GM23338 (cell line): ENCODE data around the gene ADAMTS19. TPM values are rescaled to one million over a fixed set of nuclear protein-coding genes. Genes with fewer than 3 reads are reported as not detected.

Experiments used
- ATAC-seq: fragments of 200-7000 bp; cut with Tn5 transposase; 3 replicates; pipeline ENCODE4 v1.9.1; 2020
- DNase-seq: peaks from one replicate; pipeline ENCODE4 v3.0.0-alpha.2; 2015; ENCODE audit warnings: low spot score
- H2AFZ ChIP-seq: fragments of 200-600 bp; sonication (generic); 2 replicates; pipeline ENCODE4 v1.8.0; 2016; ENCODE audit warnings: antibody characterized with exemption, mild to moderate bottlenecking, moderate library complexity
- H3F3A ChIP-seq: fragments of 200-600 bp; sonication (generic); replicated peaks from 2 replicates; pipeline ENCODE4 v1.8.0; 2017; ENCODE audit warnings: antibody characterized with exemption, mixed run types, low read depth
- H3K27ac ChIP-seq: fragments of 200-600 bp; sonication (generic); 2 replicates; pipeline ENCODE4 v1.6.1; 2016; ENCODE audit warnings: low read depth
- H3K27me3 ChIP-seq: fragments of 200-600 bp; sonication (generic); 2 replicates; pipeline ENCODE4 v1.8.0; 2016; ENCODE audit warnings: mild to moderate bottlenecking, mixed run types, moderate library complexity; ENCODE audit not compliant: insufficient read depth
- H3K36me3 ChIP-seq: fragments of 200-600 bp; sonication (generic); 2 replicates; pipeline ENCODE4 v1.8.0; 2016; ENCODE audit warnings: mild to moderate bottlenecking; ENCODE audit not compliant: insufficient read depth
- H3K4me1 ChIP-seq: fragments of 200-600 bp; sonication (generic); 2 replicates; pipeline ENCODE4 v1.8.0; 2016; ENCODE audit warnings: mild to moderate bottlenecking, moderate library complexity; ENCODE audit not compliant: insufficient read depth
- H3K4me2 ChIP-seq: fragments of 200-600 bp; sonication (generic); 2 replicates; pipeline ENCODE4 v1.7.1; 2017; ENCODE audit warnings: mixed run types
- H3K4me3 ChIP-seq: fragments of 200-600 bp; sonication (generic); 2 replicates; pipeline ENCODE4 v1.6.1; 2016; ENCODE audit warnings: mixed run types
- H3K79me2 ChIP-seq: fragments of 200-600 bp; sonication (generic); replicated peaks from 2 replicates; pipeline ENCODE4 v1.8.0; 2017; ENCODE audit warnings: mild to moderate bottlenecking; ENCODE audit not compliant: insufficient read depth
- H3K9me2 ChIP-seq: fragments of 200-600 bp; sonication (generic); 2 replicates; pipeline ENCODE4 v1.8.0; 2017; ENCODE audit not compliant: insufficient read depth
- H4K20me1 ChIP-seq: fragments of 200-600 bp; sonication (generic); replicated peaks from 2 replicates; pipeline ENCODE4 v1.8.0; 2017; ENCODE audit warnings: mild to moderate bottlenecking; ENCODE audit not compliant: insufficient read depth
- H3K27ac Mint-ChIP-seq: 2 replicates; pipeline ENCODE4 v1.8.0; 2020; ENCODE audit warnings: inconsistent platforms, mild to moderate bottlenecking, moderate library complexity, mixed read lengths
- H3K27me3 Mint-ChIP-seq: 3 replicates; pipeline ENCODE4 v1.8.0; 2022; ENCODE audit warnings: low read depth, mild to moderate bottlenecking, moderate library complexity, mixed read lengths, inconsistent platforms; ENCODE audit not compliant: insufficient read depth, poor library complexity
- H3K36me3 Mint-ChIP-seq: 3 replicates; pipeline ENCODE4 v1.8.0; 2021; ENCODE audit warnings: low read depth, mild to moderate bottlenecking, inconsistent platforms, moderate library complexity, mixed read lengths
- H3K4me1 Mint-ChIP-seq: 3 replicates; pipeline ENCODE4 v1.8.0; 2020; ENCODE audit warnings: mild to moderate bottlenecking, inconsistent platforms, mixed read lengths
- H3K4me3 Mint-ChIP-seq: 3 replicates; pipeline ENCODE4 v1.8.0; 2021; ENCODE audit warnings: moderate library complexity, mild to moderate bottlenecking, inconsistent platforms, mixed read lengths
- H3K9me3 Mint-ChIP-seq: 3 replicates; pipeline ENCODE4 v1.8.0; 2020; ENCODE audit warnings: moderate library complexity, mild to moderate bottlenecking, inconsistent platforms, mixed read lengths
- EZH2 ChIP-seq: fragments of 200-600 bp; sonication (generic); IDR thresholded peaks from one replicate; pipeline ENCODE4 v1.8.0; 2017; ENCODE audit warnings: antibody characterized with exemption, mild to moderate bottlenecking, low read depth; ENCODE audit not compliant: unreplicated experiment
- POLR2AphosphoS5 ChIP-seq: IDR thresholded peaks from 2 replicates; pipeline ENCODE4 v1.6.1; 2016; ENCODE audit warnings: antibody characterized with exemption, low read depth
- STAT1 ChIP-seq: IDR thresholded peaks from one replicate; pipeline ENCODE4 v1.6.1; 2016; ENCODE audit warnings: antibody characterized with exemption; ENCODE audit not compliant: unreplicated experiment
- ZNF331 ChIP-seq: fragments of 250-450 bp; sonication (Bioruptor Pico); IDR thresholded peaks from 2 replicates; pipeline ENCODE4 v1.5.0; 2020; ENCODE audit warnings: low read depth, mild to moderate bottlenecking, moderate library complexity
- polyA plus RNA-seq: library from polyadenylated mRNA; unstranded; fragments of >200 nt; fragmentation: Nextera tagmentation; extraction: Ambion mirVana; gene quantifications from 2 replicates; pipeline ENCODE4 v1.2.1, GENCODE V29; 2016
- total RNA-seq: library from RNA; depleted of rRNA; stranded (reverse); fragments of >200 nt; shearing (Covaris generic); gene quantifications from 2 replicates; pipeline ENCODE4 v1.2.3, GENCODE V29; 2014
- TF ChIP-seq, protein P1 (sequence below): fragments of 250-450 bp; sonication (Bioruptor Pico); IDR thresholded peaks from 2 replicates; pipeline ENCODE4 v1.5.0; 2020; ENCODE audit warnings: mild to moderate bottlenecking, moderate library complexity
- TF ChIP-seq, protein P2 (sequence below): IDR thresholded peaks from one replicate; pipeline ENCODE4 v1.6.1; 2018; ENCODE audit warnings: antibody characterized with exemption; ENCODE audit not compliant: unreplicated experiment

The ADAMTS19 gene
- total and polyA plus RNA-seq, 2 experiments from 2014 or later = 6.0 to 27.4 TPM

DNA sequence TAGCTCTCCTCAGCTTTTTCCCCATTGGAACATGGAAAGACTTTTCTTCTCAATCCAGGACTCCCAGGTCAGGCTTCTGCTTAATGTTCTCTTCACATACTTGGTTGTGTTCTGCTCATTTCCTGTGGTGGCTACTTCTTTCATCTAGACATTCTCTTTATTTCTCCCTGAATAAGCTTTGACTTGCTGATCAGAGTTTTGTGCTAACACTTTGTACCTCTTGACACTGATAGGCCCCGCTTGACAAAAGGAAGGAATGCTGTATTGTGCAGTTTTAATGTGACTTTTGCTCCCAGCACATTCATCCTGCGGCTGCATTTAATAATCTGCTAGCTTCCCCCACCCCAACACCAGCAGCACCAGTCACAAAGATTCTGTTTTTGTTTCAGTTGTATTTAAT is 196.9 kb downstream of the ADAMTS19 start:
- Histone ChIP-seq H3K4me3 (no peak overlapping the region), H3K79me2 (no peaks in the 10 kb centered on the region), H3K27ac (no peak overlapping the region), H3K36me3 (no peaks in the 10 kb centered on the region), H3K9me2 (no peaks in the 10 kb centered on the region), H2AFZ (no peak overlapping the region), H3K4me2 (no peak overlapping the region), H3K4me1 (peaks cover 5% of the 10 kb centered on the region; the same call in 1 of the 2 replicates), H3F3A (no peaks in the 10 kb centered on the region), H3K27me3 (no peaks in the 10 kb centered on the region), H4K20me1 (no peaks in the 10 kb centered on the region)
- Mint-ChIP-seq H3K27me3 (peaks cover 1% of the 10 kb centered on the region), H3K9me3 (no peaks in the 10 kb centered on the region), H3K27ac (peak overlapping the region; percentile 44; the same call in 1 of the 2 replicates), H3K36me3 (peaks cover 4% of the 10 kb centered on the region), H3K4me1 (peaks cover 4% of the 10 kb centered on the region; the same call in 2 of the 3 replicates), H3K4me3 (no peak overlapping the region)
- TF ChIP-seq, protein P1, sequence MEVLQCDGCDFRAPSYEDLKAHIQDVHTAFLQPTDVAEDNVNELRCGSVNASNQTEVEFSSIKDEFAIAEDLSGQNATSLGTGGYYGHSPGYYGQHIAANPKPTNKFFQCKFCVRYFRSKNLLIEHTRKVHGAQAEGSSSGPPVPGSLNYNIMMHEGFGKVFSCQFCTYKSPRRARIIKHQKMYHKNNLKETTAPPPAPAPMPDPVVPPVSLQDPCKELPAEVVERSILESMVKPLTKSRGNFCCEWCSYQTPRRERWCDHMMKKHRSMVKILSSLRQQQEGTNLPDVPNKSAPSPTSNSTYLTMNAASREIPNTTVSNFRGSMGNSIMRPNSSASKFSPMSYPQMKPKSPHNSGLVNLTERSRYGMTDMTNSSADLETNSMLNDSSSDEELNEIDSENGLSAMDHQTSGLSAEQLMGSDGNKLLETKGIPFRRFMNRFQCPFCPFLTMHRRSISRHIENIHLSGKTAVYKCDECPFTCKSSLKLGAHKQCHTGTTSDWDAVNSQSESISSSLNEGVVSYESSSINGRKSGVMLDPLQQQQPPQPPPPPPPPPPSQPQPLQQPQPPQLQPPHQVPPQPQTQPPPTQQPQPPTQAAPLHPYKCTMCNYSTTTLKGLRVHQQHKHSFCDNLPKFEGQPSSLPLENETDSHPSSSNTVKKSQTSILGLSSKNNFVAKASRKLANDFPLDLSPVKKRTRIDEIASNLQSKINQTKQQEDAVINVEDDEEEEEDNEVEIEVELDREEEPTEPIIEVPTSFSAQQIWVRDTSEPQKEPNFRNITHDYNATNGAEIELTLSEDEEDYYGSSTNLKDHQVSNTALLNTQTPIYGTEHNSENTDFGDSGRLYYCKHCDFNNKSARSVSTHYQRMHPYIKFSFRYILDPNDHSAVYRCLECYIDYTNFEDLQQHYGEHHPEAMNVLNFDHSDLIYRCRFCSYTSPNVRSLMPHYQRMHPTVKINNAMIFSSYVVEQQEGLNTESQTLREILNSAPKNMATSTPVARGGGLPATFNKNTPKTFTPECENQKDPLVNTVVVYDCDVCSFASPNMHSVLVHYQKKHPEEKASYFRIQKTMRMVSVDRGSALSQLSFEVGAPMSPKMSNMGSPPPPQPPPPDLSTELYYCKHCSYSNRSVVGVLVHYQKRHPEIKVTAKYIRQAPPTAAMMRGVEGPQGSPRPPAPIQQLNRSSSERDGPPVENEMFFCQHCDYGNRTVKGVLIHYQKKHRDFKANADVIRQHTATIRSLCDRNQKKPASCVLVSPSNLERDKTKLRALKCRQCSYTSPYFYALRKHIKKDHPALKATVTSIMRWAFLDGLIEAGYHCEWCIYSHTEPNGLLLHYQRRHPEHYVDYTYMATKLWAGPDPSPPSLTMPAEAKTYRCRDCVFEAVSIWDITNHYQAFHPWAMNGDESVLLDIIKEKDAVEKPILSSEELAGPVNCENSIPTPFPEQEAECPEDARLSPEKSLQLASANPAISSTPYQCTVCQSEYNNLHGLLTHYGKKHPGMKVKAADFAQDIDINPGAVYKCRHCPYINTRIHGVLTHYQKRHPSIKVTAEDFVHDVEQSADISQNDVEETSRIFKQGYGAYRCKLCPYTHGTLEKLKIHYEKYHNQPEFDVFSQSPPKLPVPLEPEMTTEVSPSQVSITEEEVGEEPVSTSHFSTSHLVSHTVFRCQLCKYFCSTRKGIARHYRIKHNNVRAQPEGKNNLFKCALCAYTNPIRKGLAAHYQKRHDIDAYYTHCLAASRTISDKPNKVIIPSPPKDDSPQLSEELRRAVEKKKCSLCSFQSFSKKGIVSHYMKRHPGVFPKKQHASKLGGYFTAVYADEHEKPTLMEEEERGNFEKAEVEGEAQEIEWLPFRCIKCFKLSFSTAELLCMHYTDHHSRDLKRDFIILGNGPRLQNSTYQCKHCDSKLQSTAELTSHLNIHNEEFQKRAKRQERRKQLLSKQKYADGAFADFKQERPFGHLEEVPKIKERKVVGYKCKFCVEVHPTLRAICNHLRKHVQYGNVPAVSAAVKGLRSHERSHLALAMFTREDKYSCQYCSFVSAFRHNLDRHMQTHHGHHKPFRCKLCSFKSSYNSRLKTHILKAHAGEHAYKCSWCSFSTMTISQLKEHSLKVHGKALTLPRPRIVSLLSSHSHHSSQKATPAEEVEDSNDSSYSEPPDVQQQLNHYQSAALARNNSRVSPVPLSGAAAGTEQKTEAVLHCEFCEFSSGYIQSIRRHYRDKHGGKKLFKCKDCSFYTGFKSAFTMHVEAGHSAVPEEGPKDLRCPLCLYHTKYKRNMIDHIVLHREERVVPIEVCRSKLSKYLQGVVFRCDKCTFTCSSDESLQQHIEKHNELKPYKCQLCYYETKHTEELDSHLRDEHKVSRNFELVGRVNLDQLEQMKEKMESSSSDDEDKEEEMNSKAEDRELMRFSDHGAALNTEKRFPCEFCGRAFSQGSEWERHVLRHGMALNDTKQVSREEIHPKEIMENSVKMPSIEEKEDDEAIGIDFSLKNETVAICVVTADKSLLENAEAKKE (CRISPR knock-in tag) = peak; percentile 48; the same call in 1 of the 2 replicates
- TF ChIP-seq EZH2 = no peak
- DNase-seq = peak; percentile 28
- ATAC-seq = peak; percentile 68

DNA sequence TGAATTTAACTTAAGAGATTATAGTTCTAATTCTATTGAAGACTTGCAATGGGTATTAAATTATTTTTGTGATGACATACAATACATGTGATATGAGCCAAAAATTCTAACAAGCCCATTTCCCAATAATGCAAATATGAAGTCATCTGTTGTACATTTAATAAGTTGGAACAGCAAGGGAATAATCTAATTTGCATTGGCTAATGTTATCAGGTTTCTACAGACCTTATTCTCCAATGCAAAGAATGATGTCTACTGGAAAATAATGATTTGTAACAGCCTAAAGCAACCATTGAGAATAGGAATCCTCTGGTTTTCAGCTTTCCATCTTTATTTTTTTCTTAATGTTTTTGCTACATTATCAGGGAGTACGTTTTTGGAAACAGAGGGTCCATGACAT is 198.7 kb downstream of the ADAMTS19 start:
- no peaks in the 10 kb centered on the region for H3K36me3 ChIP-seq
- no peaks in the 10 kb centered on the region for H4K20me1 ChIP-seq
- H3K4me3 ChIP-seq = no peak overlapping the region
- Mint-ChIP-seq H3K4me1 (peaks cover 4% of the 10 kb centered on the region; the same call in 2 of the 3 replicates), H3K27me3 (peaks cover 1% of the 10 kb centered on the region), H3K9me3 (no peaks in the 10 kb centered on the region), H3K4me3 (no peak overlapping the region), H3K36me3 (peaks cover 4% of the 10 kb centered on the region), H3K27ac (no peak overlapping the region)
- H3K27me3 ChIP-seq = no peaks in the 10 kb centered on the region
- ATAC-seq = no peak
- H3K9me2 ChIP-seq = no peaks in the 10 kb centered on the region
- TF ChIP-seq POLR2AphosphoS5 = no peak
- no peak for TF ChIP-seq STAT1
- TF ChIP-seq, protein P2, sequence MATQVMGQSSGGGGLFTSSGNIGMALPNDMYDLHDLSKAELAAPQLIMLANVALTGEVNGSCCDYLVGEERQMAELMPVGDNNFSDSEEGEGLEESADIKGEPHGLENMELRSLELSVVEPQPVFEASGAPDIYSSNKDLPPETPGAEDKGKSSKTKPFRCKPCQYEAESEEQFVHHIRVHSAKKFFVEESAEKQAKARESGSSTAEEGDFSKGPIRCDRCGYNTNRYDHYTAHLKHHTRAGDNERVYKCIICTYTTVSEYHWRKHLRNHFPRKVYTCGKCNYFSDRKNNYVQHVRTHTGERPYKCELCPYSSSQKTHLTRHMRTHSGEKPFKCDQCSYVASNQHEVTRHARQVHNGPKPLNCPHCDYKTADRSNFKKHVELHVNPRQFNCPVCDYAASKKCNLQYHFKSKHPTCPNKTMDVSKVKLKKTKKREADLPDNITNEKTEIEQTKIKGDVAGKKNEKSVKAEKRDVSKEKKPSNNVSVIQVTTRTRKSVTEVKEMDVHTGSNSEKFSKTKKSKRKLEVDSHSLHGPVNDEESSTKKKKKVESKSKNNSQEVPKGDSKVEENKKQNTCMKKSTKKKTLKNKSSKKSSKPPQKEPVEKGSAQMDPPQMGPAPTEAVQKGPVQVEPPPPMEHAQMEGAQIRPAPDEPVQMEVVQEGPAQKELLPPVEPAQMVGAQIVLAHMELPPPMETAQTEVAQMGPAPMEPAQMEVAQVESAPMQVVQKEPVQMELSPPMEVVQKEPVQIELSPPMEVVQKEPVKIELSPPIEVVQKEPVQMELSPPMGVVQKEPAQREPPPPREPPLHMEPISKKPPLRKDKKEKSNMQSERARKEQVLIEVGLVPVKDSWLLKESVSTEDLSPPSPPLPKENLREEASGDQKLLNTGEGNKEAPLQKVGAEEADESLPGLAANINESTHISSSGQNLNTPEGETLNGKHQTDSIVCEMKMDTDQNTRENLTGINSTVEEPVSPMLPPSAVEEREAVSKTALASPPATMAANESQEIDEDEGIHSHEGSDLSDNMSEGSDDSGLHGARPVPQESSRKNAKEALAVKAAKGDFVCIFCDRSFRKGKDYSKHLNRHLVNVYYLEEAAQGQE = no peak
- TF ChIP-seq ZNF331 (CRISPR knock-in tag) = no peak
- no peak overlapping the region for H3K4me2 ChIP-seq
- no peak for DNase-seq
- H3K27ac ChIP-seq = no peak overlapping the region
- H2AFZ ChIP-seq = no peak overlapping the region
- H3K79me2 ChIP-seq = no peaks in the 10 kb centered on the region
- H3K4me1 ChIP-seq = peaks cover 5% of the 10 kb centered on the region; the same call in 1 of the 2 replicates
- no peaks in the 10 kb centered on the region for H3F3A ChIP-seq
